Astrocyte (in vitro differentiated cells and primary cell): ENCODE data around the gene CDKAL1. TPM values are rescaled to one million over a fixed set of nuclear protein-coding genes. Genes with fewer than 3 reads are reported as not detected.
A peak's percentile ranks its signal among the peaks of the same experiment; 100 is the strongest.

Experiments used
- DNase-seq: peaks from one replicate; pipeline ENCODE4 v3.0.0-alpha.2; 2010; ENCODE audit warnings: low read depth
- FAIRE-seq: peaks from 2 replicates; lab custom pipeline; 2011; peaks lifted over from hg19 to GRCh38; lab: Jason Lieb, UNC
- H2AFZ ChIP-seq: 2 replicates; pipeline ENCODE4 v1.6.0; 2012; ENCODE audit warnings: low read depth, low read length, inconsistent platforms
- H3K27ac ChIP-seq: 2 replicates; pipeline ENCODE4 v1.5.1; 2011; ENCODE audit warnings: low read depth, low read length, inconsistent platforms
- H3K27me3 ChIP-seq: 2 replicates; pipeline ENCODE4 v1.6.0; 2011; ENCODE audit warnings: low read length, inconsistent platforms; ENCODE audit not compliant: insufficient read depth
- H3K36me3 ChIP-seq: 2 replicates; pipeline ENCODE4 v1.5.1; 2011; ENCODE audit warnings: low read length, inconsistent platforms; ENCODE audit not compliant: insufficient read depth
- H3K4me1 ChIP-seq: 2 replicates; pipeline ENCODE4 v1.5.1; 2011; ENCODE audit warnings: low read length, inconsistent platforms; ENCODE audit not compliant: insufficient read depth
- H3K4me2 ChIP-seq: 2 replicates; pipeline ENCODE4 v1.6.0; 2012; ENCODE audit warnings: low read length, inconsistent platforms
- H3K4me3 ChIP-seq: 2 replicates; pipeline ENCODE4 v1.5.1; 2011; ENCODE audit warnings: low read depth, mild to moderate bottlenecking, low read length, inconsistent platforms; ENCODE audit not compliant: insufficient read depth
- H3K79me2 ChIP-seq: 2 replicates; pipeline ENCODE4 v1.6.0; 2012; ENCODE audit warnings: mild to moderate bottlenecking, low read length, inconsistent platforms; ENCODE audit not compliant: insufficient read depth
- H3K9ac ChIP-seq: 2 replicates; pipeline ENCODE4 v1.6.0; 2012; ENCODE audit warnings: mild to moderate bottlenecking, low read length, inconsistent platforms
- H3K9me3 ChIP-seq: 2 replicates; pipeline ENCODE4 v1.5.1; 2012; ENCODE audit warnings: low read depth, mild to moderate bottlenecking, low read length, inconsistent platforms; ENCODE audit not compliant: insufficient read depth
- H4K20me1 ChIP-seq: 2 replicates; pipeline ENCODE4 v1.6.0; 2012; ENCODE audit warnings: low read length, inconsistent platforms; ENCODE audit not compliant: insufficient read depth
- H3K27ac Mint-ChIP-seq: one replicate; pipeline ENCODE4 v1.8.0; 2021; ENCODE audit warnings: mild to moderate bottlenecking, mixed read lengths; ENCODE audit not compliant: unreplicated experiment
- H3K27me3 Mint-ChIP-seq: one replicate; pipeline ENCODE4 v1.8.0; 2021; ENCODE audit warnings: low read depth, mixed read lengths; ENCODE audit not compliant: unreplicated experiment
- H3K36me3 Mint-ChIP-seq: one replicate; pipeline ENCODE4 v1.8.0; 2021; ENCODE audit warnings: low read depth, mixed read lengths; ENCODE audit not compliant: unreplicated experiment
- H3K4me1 Mint-ChIP-seq: one replicate; pipeline ENCODE4 v1.8.0; 2021; ENCODE audit warnings: low read depth, mixed read lengths; ENCODE audit not compliant: unreplicated experiment
- H3K4me3 Mint-ChIP-seq: one replicate; pipeline ENCODE4 v1.8.0; 2021; ENCODE audit warnings: mild to moderate bottlenecking, moderate library complexity, mixed read lengths; ENCODE audit not compliant: unreplicated experiment
- H3K9me3 Mint-ChIP-seq: one replicate; pipeline ENCODE4 v1.8.0; 2021; ENCODE audit warnings: mild to moderate bottlenecking, mixed read lengths; ENCODE audit not compliant: unreplicated experiment
- EZH2 ChIP-seq: IDR thresholded peaks from 2 replicates; pipeline ENCODE4 v1.6.1; 2012; ENCODE audit warnings: mild to moderate bottlenecking, low read length, inconsistent platforms; ENCODE audit not compliant: insufficient read depth
- total RNA-seq: library from RNA; stranded (reverse); gene quantifications from 2 replicates; pipeline ENCODE4 v1.2.1, GENCODE V29; 2021
- TF ChIP-seq, protein P1 (sequence below): IDR thresholded peaks from 2 replicates; pipeline ENCODE4 v1.5.1; 2011; ENCODE audit warnings: low read depth, mild to moderate bottlenecking, inconsistent platforms, low read length, moderate library complexity; ENCODE audit not compliant: insufficient read depth

The CDKAL1 gene
- total RNA-seq, 1 donor from 2014 or later, result 13.7 TPM

- Histone ChIP-seq H4K20me1 (no peaks in the 10 kb centered on the region), H3K36me3 (no peaks in the 10 kb centered on the region), H3K4me2 (no peak overlapping the region), H3K27me3 (no peaks in the 10 kb centered on the region), H3K79me2 (no peaks in the 10 kb centered on the region), H3K4me1 (no peaks in the 10 kb centered on the region), H3K9ac (no peak overlapping the region), H3K27ac (no peak overlapping the region), H3K4me3 (no peak overlapping the region), H2AFZ (no peak overlapping the region), H3K9me3 (peaks cover 3% of the 10 kb centered on the region)
- H3K4me1 Mint-ChIP-seq, result peaks cover 11% of the 10 kb centered on the region
- H3K36me3 Mint-ChIP-seq, result peaks cover 1% of the 10 kb centered on the region
- no peaks in the 10 kb centered on the region for H3K27me3 Mint-ChIP-seq
- TF ChIP-seq, protein P1, sequence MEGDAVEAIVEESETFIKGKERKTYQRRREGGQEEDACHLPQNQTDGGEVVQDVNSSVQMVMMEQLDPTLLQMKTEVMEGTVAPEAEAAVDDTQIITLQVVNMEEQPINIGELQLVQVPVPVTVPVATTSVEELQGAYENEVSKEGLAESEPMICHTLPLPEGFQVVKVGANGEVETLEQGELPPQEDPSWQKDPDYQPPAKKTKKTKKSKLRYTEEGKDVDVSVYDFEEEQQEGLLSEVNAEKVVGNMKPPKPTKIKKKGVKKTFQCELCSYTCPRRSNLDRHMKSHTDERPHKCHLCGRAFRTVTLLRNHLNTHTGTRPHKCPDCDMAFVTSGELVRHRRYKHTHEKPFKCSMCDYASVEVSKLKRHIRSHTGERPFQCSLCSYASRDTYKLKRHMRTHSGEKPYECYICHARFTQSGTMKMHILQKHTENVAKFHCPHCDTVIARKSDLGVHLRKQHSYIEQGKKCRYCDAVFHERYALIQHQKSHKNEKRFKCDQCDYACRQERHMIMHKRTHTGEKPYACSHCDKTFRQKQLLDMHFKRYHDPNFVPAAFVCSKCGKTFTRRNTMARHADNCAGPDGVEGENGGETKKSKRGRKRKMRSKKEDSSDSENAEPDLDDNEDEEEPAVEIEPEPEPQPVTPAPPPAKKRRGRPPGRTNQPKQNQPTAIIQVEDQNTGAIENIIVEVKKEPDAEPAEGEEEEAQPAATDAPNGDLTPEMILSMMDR, result no peak
- TF ChIP-seq EZH2, result no peak
- DNase-seq (peak; percentile 64), FAIRE-seq (no peak)
- no peak overlapping the region for H3K27ac Mint-ChIP-seq
- H3K4me3 Mint-ChIP-seq, result no peak overlapping the region
- peaks cover 3% of the 10 kb centered on the region for H3K9me3 Mint-ChIP-seq
Measured at GRCh38 chr6:21075986-21076385, 541.7 kb downstream of the CDKAL1 start.

DNA sequence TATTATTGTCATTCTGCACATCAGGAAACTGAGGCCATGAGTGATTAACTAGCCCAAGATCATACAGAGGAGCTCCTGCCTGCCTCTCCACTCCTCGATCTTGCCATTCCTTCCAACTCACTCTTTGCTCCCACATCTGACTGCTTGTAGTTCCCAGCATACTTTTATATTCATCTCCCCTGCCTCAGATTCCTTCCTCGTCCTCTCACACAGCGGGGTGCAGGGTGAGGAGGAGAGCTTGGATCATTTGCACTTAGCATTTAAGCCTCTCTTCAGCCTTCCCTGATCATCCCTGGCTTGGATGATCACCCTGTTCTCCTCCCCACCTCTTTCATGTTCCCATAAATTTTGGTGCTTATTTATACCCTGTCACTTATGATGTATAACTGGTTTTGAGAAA lies 544.2 kb downstream of the CDKAL1 start:
- Mint-ChIP-seq H3K9me3 (no peaks in the 10 kb centered on the region), H3K36me3 (peaks cover 1% of the 10 kb centered on the region), H3K27ac (no peak overlapping the region), H3K4me3 (no peak overlapping the region), H3K27me3 (no peaks in the 10 kb centered on the region), H3K4me1 (peaks cover 11% of the 10 kb centered on the region)
- no peak overlapping the region for H3K4me3 ChIP-seq
- FAIRE-seq (no peak), DNase-seq (no peak)
- no peak overlapping the region for H3K9ac ChIP-seq
- H4K20me1 ChIP-seq, result no peaks in the 10 kb centered on the region
- H3K36me3 ChIP-seq, result no peaks in the 10 kb centered on the region
- no peaks in the 10 kb centered on the region for H3K9me3 ChIP-seq
- TF ChIP-seq EZH2, result no peak
- TF ChIP-seq, protein P1, result no peak
- H3K4me2 ChIP-seq, result no peak overlapping the region
- H3K27ac ChIP-seq, result no peak overlapping the region
- no peaks in the 10 kb centered on the region for H3K4me1 ChIP-seq
- no peaks in the 10 kb centered on the region for H3K27me3 ChIP-seq
- H3K79me2 ChIP-seq, result no peaks in the 10 kb centered on the region
- no peak overlapping the region for H2AFZ ChIP-seq

DNA sequence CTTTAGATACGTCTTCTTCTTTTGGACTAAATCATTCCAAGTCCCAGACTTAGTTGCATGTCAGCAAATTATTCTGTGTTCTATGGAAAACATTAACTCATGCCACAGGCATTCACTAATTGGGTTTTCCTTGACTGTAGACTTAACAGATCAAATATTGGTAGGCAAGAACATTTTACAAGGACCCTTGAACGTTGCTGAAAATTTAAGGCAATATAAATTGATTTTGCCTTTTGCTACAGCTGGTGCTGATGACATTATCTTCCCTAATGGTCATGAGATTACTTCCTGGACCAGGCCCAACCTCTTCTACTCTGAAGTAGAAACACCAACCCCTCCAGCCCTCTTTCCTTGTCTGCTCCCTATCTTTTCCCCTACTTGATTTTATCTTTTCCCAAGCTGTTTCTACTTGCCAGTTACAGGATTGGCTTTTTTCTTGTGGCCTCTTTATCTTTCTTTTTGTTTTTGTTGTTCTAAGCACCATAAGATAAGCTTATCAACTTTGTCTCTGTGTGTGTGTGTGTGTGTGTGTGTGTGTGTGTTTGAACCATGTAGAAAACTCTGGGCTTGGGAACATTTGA lies 545.3 kb downstream of the CDKAL1 start:
- Histone ChIP-seq H3K27me3 (no peaks in the 10 kb centered on the region), H4K20me1 (no peaks in the 10 kb centered on the region), H3K36me3 (no peaks in the 10 kb centered on the region), H3K9me3 (no peaks in the 10 kb centered on the region), H3K4me3 (no peak overlapping the region), H3K79me2 (no peaks in the 10 kb centered on the region), H2AFZ (no peak overlapping the region), H3K27ac (no peak overlapping the region), H3K4me1 (no peaks in the 10 kb centered on the region), H3K9ac (no peak overlapping the region), H3K4me2 (no peak overlapping the region)
- FAIRE-seq (no peak), DNase-seq (peak; percentile 75)
- H3K4me1 Mint-ChIP-seq, result peaks cover 11% of the 10 kb centered on the region
- no peaks in the 10 kb centered on the region for H3K9me3 Mint-ChIP-seq
- H3K27me3 Mint-ChIP-seq, result no peaks in the 10 kb centered on the region
- H3K36me3 Mint-ChIP-seq, result peaks cover 1% of the 10 kb centered on the region
- H3K27ac Mint-ChIP-seq, result no peak overlapping the region
- TF ChIP-seq, protein P1, result no peak
- TF ChIP-seq EZH2, result no peak
- no peak overlapping the region for H3K4me3 Mint-ChIP-seq
